SW480 (cell line): Measurements from ENCODE around the gene ATP1A3.

Source experiments
- DNase-seq: peaks from one replicate; pipeline ENCODE4 v3.0.0-alpha.2; 2016; ENCODE audit warnings: low spot score

The ATP1A3 gene

GRCh38 chr19:41984961-41985360 is 9.1 kb downstream of the ATP1A3 start:
- DNase-seq = no peak

GRCh38 chr19:41981724-41982123 is 12.3 kb downstream of the ATP1A3 start:
- DNase-seq = no peak

DNA sequence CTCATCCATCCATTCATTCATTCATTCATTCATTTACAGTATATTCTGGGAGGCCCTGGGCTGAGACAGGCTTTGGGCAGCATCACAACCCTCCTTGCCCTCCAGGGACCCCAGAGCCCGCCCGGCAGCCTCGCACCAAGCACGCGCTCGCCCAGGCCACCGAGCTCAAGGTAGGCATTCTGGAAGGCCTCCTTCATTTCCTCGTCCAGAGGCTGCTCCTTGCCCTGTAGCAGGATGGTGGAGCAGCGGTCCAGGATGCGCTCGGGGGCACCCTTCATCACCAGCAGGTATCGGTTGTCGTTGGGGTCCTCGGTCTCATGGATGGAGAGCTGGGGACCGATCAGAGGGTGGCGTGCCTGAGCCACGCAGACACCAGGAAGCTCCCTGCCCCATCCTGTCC is 15.6 kb downstream of the ATP1A3 start:
- no peak for DNase-seq

GRCh38 chr19:41977916-41978315 is 16.1 kb downstream of the ATP1A3 start:
- DNase-seq = no peak

DNA sequence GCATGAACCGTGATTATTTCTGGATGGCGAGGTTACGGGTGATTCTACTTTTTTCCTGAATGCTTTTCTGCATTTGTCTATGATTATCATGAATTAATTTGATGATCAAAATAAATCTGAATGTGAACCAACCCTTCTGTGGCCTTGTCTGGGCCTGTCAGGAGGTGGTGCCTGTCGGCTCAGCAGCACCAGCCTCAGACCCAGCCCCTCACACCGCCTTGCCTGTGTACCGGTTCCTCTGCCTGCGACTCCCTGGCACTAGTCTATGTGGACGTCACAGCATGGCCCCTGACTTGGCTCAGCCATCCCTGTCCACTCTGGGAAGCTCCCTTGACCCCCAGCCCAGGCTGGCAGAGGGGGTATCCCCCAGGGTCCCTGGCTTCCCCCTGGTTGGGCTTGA is 19.4 kb downstream of the ATP1A3 start:
- DNase-seq = no peak

DNA sequence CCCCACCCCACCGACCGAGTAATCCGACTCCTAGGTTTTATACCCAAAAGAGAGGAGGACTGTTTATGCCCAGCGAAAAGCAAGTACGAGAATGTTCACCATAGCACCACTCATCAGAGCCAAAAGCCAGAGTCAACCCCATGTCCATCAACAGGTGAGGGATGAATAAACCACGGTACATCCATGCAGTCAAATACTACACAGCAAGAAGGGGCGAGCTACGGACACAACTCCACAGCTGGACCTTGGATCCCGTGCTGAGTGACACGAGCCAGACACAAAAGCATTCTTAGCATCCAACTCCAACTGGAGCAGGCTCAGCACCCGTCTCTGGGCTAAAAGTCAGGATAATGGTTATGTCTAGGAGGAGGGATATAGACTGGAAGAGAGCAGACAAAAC is 22.7 kb downstream of the ATP1A3 start:
- no peak for DNase-seq

DNA sequence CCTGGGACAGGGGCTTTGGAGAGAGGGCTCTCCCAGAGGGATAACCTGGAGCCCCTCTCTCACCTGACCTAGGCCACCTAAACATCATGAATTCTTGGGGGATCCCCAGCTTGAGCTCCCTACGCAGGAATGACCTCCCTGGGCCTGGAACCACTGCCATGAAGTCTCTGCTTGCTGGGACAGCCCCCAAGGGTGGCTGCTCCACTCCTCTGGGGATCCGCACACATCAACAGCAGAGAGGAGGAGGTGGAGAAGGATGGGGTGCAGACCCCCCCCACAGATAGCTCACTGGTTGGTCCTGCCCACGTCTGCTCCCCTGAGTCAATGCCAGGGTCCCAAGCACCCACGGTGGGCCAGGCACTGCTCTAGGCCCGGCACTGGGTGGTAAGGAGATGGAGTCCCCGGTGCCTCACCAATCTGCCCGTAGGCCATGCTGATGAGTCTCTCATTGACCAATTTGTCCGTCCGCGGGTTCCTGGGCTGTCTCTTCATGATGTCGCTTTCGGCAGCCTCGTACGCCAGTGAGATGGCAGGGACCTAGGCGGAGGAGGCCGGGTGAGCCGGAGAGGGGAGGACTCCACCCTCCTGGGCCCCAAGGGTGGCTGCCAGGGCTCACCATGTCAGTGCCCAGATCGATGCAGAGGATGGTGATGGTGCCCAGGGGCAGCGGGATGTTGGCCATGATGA is 24.1 kb downstream of the ATP1A3 start:
- no peak for DNase-seq

- no peak for DNase-seq
Measured at GRCh38 chr19:41968751-41969595, 25.1 kb downstream of the ATP1A3 start.

DNA sequence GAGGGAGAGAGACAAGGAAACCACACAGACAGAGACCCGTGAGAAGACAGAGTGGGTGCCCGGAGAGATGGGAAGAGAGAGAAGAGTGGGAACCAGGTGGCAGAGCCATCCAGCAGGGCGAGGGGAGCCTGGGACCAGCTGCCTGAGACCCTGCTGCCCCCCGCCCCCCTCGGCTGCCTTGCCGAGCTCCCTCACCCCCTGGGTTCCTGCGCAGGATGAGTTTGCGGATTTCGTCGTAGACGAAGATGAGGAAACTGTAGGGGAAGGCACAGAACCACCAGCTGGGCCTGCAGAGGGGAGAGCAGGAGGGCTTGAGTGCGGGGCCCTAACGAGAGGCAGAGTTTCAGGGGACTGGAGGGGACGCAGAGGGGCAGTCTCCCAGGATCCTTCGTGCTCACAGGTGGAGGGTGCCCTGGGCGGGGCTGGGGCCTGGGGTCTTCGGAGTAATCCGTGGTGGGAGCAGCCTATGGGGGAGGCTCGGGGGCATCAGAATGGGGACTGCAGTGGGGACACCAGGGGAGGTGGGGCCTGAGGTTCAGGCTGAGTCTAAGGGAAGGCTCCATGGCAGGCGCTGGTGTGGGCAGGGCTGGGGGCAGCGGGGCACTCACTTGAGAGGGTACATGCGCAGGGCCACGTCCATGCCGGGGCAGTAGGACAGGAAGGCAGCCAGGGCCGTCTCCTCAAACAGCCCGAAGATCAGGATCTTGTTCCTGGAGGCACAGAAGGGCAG is 26.8 kb downstream of the ATP1A3 start:
- no peak for DNase-seq

DNA sequence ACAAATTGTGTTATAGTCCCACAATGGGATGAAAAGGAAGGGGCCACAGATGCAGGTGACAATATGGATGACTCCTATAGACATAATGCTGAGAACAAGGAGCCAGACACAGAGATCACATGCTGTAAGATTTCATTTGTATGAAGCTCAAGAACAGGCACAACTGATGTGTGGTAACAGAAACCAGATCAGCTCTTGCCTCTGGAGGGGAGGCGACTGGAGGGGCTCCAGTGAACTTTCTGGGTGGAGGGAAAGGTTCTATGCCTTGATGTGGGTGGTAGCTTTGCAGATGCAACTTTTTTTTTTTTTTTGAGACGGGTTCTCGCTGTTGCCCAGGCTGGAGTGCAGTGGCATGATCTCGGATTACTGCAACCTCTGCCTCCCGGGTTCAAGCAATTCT is 28.9 kb downstream of the ATP1A3 start:
- no peak for DNase-seq

GRCh38 chr19:41960973-41961372 is 33.1 kb downstream of the ATP1A3 start:
- no peak for DNase-seq

GRCh38 chr19:41959056-41960053 is 34.7 kb downstream of the ATP1A3 start, which contains the start of gene RABAC1:
Gene RABAC1, minus strand, starts transcription at chr19:41959321. Its CDS starts 29 bp downstream, at chr19:41959292.
- peak; percentile 97 for DNase-seq

GRCh38 chr19:41958367-41959055 is 35.5 kb downstream of the ATP1A3 start:
- DNase-seq = peak; percentile 77

DNA sequence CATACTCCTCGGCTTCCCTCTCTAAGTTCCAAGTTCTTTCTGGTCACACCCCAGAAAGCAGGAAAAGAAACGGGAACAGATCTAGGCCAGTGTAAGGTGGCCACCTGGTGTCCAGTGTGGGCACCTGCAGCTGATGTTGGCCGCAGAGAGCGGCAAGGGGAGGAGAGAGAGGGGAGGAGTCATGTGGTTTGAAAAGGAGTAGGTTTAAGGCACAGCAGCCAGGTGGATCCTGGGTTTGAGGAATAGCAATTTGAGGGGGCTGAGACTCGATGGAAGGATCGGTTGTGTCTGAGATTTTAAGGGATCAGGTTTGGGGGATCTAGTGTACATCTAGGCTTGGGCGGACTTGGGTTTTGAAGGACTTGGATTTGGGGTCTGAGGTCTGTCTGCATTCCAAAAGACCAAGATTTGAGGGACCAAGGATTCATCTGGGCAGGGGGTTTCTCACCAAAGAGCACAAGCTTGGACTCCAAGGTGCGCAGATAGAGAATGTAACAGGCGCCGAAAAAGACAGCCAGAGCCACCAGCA is 36.1 kb downstream of the ATP1A3 start:
- peak; percentile 92 for DNase-seq

- DNase-seq = no peak
Measured at GRCh38 chr19:41957161-41957837, 36.7 kb downstream of the ATP1A3 start.

DNA sequence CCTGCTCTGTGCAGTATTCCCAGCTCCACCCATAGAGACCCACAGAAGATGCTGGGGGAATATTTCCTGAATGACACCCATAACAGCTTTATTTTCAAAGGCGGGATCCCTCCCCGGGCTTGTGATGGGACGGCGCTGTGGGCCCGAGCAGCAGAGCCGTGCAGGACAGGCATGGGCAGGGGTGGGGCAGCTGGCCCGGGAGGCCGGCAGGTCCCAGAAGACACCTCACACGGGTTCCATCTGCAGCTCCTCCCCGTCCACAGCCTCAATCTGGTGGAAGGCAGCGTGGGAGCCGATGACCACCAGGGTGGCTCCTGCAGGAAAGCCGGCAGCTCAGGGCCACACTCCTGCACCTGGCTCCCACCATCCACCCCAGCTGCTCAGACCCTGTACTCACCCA is 37.4 kb downstream of the ATP1A3 start:
- DNase-seq = no peak

DNA sequence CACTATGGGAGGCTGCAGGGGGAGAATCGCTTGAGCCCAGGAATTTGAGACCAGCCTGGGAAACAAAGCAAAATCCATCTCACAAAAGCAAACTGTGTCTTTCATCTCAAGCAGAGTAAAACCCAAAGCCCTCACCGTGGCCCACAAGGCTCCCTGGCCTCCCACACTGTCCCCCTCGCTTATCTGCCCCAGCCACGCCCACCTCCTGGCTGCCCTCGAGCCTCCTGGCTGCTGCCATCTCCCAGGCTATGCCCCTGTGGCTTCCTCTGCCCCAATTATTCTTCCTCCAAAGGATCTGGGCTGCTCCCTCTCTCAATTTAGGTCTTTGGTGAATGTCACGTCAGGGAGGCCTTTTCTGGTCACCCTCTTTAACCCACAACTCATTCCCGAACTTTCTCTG is 38.5 kb downstream of the ATP1A3 start:
- no peak for DNase-seq

- DNase-seq = peak; percentile 47
Measured at GRCh38 chr19:41951686-41952172, 42.3 kb downstream of the ATP1A3 start.

DNA sequence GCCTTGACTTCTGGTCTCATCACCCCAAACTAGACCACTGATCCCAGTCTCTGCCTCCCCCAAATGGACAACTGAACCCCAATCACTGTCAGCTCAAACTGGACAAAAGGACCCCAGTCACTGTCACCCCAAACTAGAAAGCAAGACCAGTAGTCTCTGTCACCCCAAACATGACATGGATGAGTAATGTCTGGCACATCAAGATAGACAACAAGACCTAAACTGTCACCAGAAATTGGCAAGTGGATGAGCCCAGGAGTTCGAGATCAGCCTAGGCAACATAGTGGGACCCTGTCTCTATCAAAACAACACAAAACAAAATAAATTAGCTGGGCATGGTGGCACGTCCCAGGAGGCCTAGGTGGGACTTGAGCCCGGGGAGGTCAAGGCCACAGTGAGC is 46.9 kb downstream of the ATP1A3 start:
- no peak for DNase-seq
